ENCODE results near the gene SNX24. TPM values are rescaled to one million over a fixed set of nuclear protein-coding genes. Genes with fewer than 3 reads are reported as not detected.

The SNX24 gene
- total and polyA plus RNA-seq, 5 donors = 11.3 to 14.9 (median 13.4) TPM

GRCh38 chr5:122915717-122916461, 70.5 kb downstream of the SNX24 start:
- DNase-seq (no peak), ATAC-seq (no peak)
- Histone ChIP-seq H3K4me3 (ENCODE audit: low read length) (no peak overlapping the region), H3K27me3 (ENCODE audit: control insufficient read depth, insufficient read depth) (no peaks in the 10 kb centered on the region), H3K9me3 (ENCODE audit: control insufficient read depth, low read length) (no peaks in the 10 kb centered on the region), H3K27ac (ENCODE audit: low read length) (no peak overlapping the region), H3K4me1 (ENCODE audit: control insufficient read depth, insufficient read depth, low read length) (peaks cover 2% of the 10 kb centered on the region)
- intact Hi-C loops (cut with DNase I) = no loop called here
- 77% methylated on average over 5 of the region's 5 CpGs for WGBS

- Histone ChIP-seq H3K27me3 (ENCODE audit: control insufficient read depth, insufficient read depth) (no peaks in the 10 kb centered on the region), H3K4me3 (ENCODE audit: low read length) (no peak overlapping the region), H3K4me1 (ENCODE audit: control insufficient read depth, insufficient read depth, low read length) (peaks cover 2% of the 10 kb centered on the region), H3K27ac (ENCODE audit: low read length) (no peak overlapping the region), H3K9me3 (ENCODE audit: control insufficient read depth, low read length) (no peaks in the 10 kb centered on the region)
- DNase-seq = no peak
- ATAC-seq = no peak
- intact Hi-C loops (cut with DNase I) = no loop called here
- WGBS = 87% methylated on average over 1 of the region's 1 CpG
Observed at GRCh38 chr5:122916490-122916889, 71.1 kb downstream of the SNX24 start.

GRCh38 chr5:122919969-122920368, 74.6 kb downstream of the SNX24 start:
- intact Hi-C loops (cut with DNase I) = no loop called here

GRCh38 chr5:122921826-122922225, 76.4 kb downstream of the SNX24 start:
- 77% methylated on average over 4 of the region's 4 CpGs for WGBS
- no peak for ATAC-seq
- Histone ChIP-seq H3K27me3 (ENCODE audit: control insufficient read depth, insufficient read depth) (no peaks in the 10 kb centered on the region), H3K9me3 (ENCODE audit: control insufficient read depth, low read length) (no peaks in the 10 kb centered on the region), H3K4me3 (ENCODE audit: low read length) (no peak overlapping the region), H3K27ac (ENCODE audit: low read length) (no peak overlapping the region), H3K4me1 (ENCODE audit: control insufficient read depth, insufficient read depth, low read length) (no peaks in the 10 kb centered on the region)
- DNase-seq = no peak
- intact Hi-C loops (cut with DNase I) = no loop called here

More at GRCh38 chr5:122919969-122920368, 74.6 kb downstream of the SNX24 start:
- Histone ChIP-seq H3K27ac (ENCODE audit: low read length) (no peak overlapping the region), H3K9me3 (ENCODE audit: control insufficient read depth, low read length) (no peaks in the 10 kb centered on the region), H3K4me1 (ENCODE audit: control insufficient read depth, insufficient read depth, low read length) (peaks cover 2% of the 10 kb centered on the region), H3K27me3 (ENCODE audit: control insufficient read depth, insufficient read depth) (no peaks in the 10 kb centered on the region), H3K4me3 (ENCODE audit: low read length) (no peak overlapping the region)
- WGBS = 71% methylated on average over 1 of the region's 1 CpG
- DNase-seq = no peak
- ATAC-seq = no peak

- Histone ChIP-seq H3K4me3 (ENCODE audit: low read length) (no peak overlapping the region), H3K9me3 (ENCODE audit: control insufficient read depth, low read length) (no peaks in the 10 kb centered on the region), H3K4me1 (ENCODE audit: control insufficient read depth, insufficient read depth, low read length) (no peaks in the 10 kb centered on the region), H3K27me3 (ENCODE audit: control insufficient read depth, insufficient read depth) (no peaks in the 10 kb centered on the region), H3K27ac (ENCODE audit: low read length) (no peak overlapping the region)
- 76% methylated on average over 5 of the region's 5 CpGs for WGBS
- ATAC-seq (peak; percentile 57 to 61), DNase-seq (peak in 1 of 3 donors; percentile 26)
- intact Hi-C loops (cut with DNase I) = no loop called here
Observed at GRCh38 chr5:122924203-122924602, 78.8 kb downstream of the SNX24 start.

GRCh38 chr5:122924719-122925395, 79.4 kb downstream of the SNX24 start:
- Histone ChIP-seq H3K27me3 (ENCODE audit: control insufficient read depth, insufficient read depth) (no peaks in the 10 kb centered on the region), H3K4me1 (ENCODE audit: control insufficient read depth, insufficient read depth, low read length) (no peaks in the 10 kb centered on the region), H3K27ac (ENCODE audit: low read length) (no peak overlapping the region), H3K9me3 (ENCODE audit: control insufficient read depth, low read length) (no peaks in the 10 kb centered on the region), H3K4me3 (ENCODE audit: low read length) (no peak overlapping the region)
- DNase-seq = no peak
- intact Hi-C loops (cut with DNase I) = no loop called here
- WGBS = 76% methylated on average over 4 of the region's 4 CpGs
- no peak for ATAC-seq

- Histone ChIP-seq H3K4me1 (ENCODE audit: control insufficient read depth, insufficient read depth, low read length) (no peaks in the 10 kb centered on the region), H3K9me3 (ENCODE audit: control insufficient read depth, low read length) (no peaks in the 10 kb centered on the region), H3K4me3 (ENCODE audit: low read length) (no peak overlapping the region), H3K27ac (ENCODE audit: low read length) (no peak overlapping the region), H3K27me3 (ENCODE audit: control insufficient read depth, insufficient read depth) (no peaks in the 10 kb centered on the region)
- DNase-seq = no peak
- WGBS = 94% methylated on average over 1 of the region's 1 CpG
- ATAC-seq = no peak
- intact Hi-C loops (cut with DNase I) = no loop called here
Observed at GRCh38 chr5:122929001-122929400, 83.6 kb downstream of the SNX24 start.

- Histone ChIP-seq H3K27me3 (ENCODE audit: control insufficient read depth, insufficient read depth) (no peaks in the 10 kb centered on the region), H3K9me3 (ENCODE audit: control insufficient read depth, low read length) (no peaks in the 10 kb centered on the region), H3K27ac (ENCODE audit: low read length) (no peak overlapping the region), H3K4me3 (ENCODE audit: low read length) (no peak overlapping the region), H3K4me1 (ENCODE audit: control insufficient read depth, insufficient read depth, low read length) (no peaks in the 10 kb centered on the region)
- intact Hi-C loops (cut with DNase I) = no loop called here
- 97% methylated on average over 1 of the region's 1 CpG for WGBS
- DNase-seq = no peak
- ATAC-seq = no peak
Observed at GRCh38 chr5:122929980-122930379, 84.6 kb downstream of the SNX24 start.

GRCh38 chr5:122933956-122934355, 88.5 kb downstream of the SNX24 start:
- ATAC-seq = no peak

GRCh38 chr5:122936088-122936487, 90.7 kb downstream of the SNX24 start:
- H3K27ac ChIP-seq (ENCODE audit: low read length) = no peak overlapping the region
- DNase-seq = no peak
- intact Hi-C loops (cut with DNase I) = no loop called here
- no peak overlapping the region for H3K4me3 ChIP-seq (ENCODE audit: low read length)
- H3K27me3 ChIP-seq (ENCODE audit: control insufficient read depth, insufficient read depth) = no peaks in the 10 kb centered on the region
- H3K9me3 ChIP-seq (ENCODE audit: control insufficient read depth, low read length) = no peaks in the 10 kb centered on the region
- peaks cover 5% of the 10 kb centered on the region for H3K4me1 ChIP-seq (ENCODE audit: control insufficient read depth, insufficient read depth, low read length)
- no peak for ATAC-seq
- WGBS = 93% methylated on average over 1 of the region's 1 CpG

More at GRCh38 chr5:122933956-122934355, 88.5 kb downstream of the SNX24 start:
- Histone ChIP-seq H3K27me3 (ENCODE audit: control insufficient read depth, insufficient read depth) (no peaks in the 10 kb centered on the region), H3K4me1 (ENCODE audit: control insufficient read depth, insufficient read depth, low read length) (peaks cover 5% of the 10 kb centered on the region), H3K27ac (ENCODE audit: low read length) (no peak overlapping the region), H3K9me3 (ENCODE audit: control insufficient read depth, low read length) (no peaks in the 10 kb centered on the region), H3K4me3 (ENCODE audit: low read length) (no peak overlapping the region)
- WGBS = 93% methylated on average over 7 of the region's 7 CpGs
- intact Hi-C loops (cut with DNase I) = no loop called here
- DNase-seq = no peak

- peak; percentile 53 to 70 (median 57) for DNase-seq
- WGBS = 34% methylated on average over 4 of the region's 4 CpGs
Observed at GRCh38 chr5:122937914-122938313, 92.5 kb downstream of the SNX24 start.

More at GRCh38 chr5:122937914-122938313, 92.5 kb downstream of the SNX24 start:
- Histone ChIP-seq H3K4me1 (ENCODE audit: control insufficient read depth, insufficient read depth, low read length) (peaks cover 6% of the 10 kb centered on the region), H3K4me3 (ENCODE audit: low read length) (no peak overlapping the region), H3K27me3 (ENCODE audit: control insufficient read depth, insufficient read depth) (no peaks in the 10 kb centered on the region), H3K9me3 (ENCODE audit: control insufficient read depth, low read length) (no peaks in the 10 kb centered on the region), H3K27ac (ENCODE audit: low read length) (no peak overlapping the region)
- ATAC-seq = peak; percentile 72 to 81
- intact Hi-C loops (cut with DNase I) = no loop called here
